HG03354 (cell line): ENCODE measurements around the gene HSPA12A.

Experiments used
- ATAC-seq: cut with Tn5 transposase; IDR thresholded peaks from one replicate; pipeline ENCODE4 v1.9.1; 2021; ENCODE audit warnings: mild to moderate bottlenecking; ENCODE audit not compliant: unreplicated experiment, poor library complexity, severe bottlenecking

HSPA12A gene

DNA sequence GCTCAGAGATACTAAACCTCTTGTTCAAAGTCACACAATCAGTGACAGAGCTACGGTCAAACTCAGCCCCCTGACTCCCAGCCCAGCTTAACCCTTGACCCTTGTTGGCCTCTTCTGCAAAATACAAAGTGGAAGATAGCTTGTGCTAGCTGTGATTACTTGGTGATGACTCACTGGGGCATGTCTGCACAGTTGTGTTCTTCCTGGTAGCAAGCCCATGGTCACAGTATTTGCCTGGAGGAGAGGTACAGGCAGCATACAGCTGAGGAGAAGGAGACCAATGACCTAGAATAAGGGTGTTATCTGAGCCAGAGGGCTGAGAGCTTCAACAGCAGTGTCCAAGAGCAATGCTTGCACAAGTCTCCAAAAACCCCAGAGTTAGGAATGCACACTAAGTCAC lies 5.7 kb upstream of the HSPA12A start:
- ATAC-seq, result no peak

- no peak for ATAC-seq
Measured at GRCh38 chr10:116747325-116747724, 5.0 kb upstream of the HSPA12A start.

GRCh38 chr10:116744885-116745284 lies 2.5 kb upstream of the HSPA12A start:
- ATAC-seq, result no peak

- no peak for ATAC-seq
Measured at GRCh38 chr10:116744163-116744753, 1.9 kb upstream of the HSPA12A start.

DNA sequence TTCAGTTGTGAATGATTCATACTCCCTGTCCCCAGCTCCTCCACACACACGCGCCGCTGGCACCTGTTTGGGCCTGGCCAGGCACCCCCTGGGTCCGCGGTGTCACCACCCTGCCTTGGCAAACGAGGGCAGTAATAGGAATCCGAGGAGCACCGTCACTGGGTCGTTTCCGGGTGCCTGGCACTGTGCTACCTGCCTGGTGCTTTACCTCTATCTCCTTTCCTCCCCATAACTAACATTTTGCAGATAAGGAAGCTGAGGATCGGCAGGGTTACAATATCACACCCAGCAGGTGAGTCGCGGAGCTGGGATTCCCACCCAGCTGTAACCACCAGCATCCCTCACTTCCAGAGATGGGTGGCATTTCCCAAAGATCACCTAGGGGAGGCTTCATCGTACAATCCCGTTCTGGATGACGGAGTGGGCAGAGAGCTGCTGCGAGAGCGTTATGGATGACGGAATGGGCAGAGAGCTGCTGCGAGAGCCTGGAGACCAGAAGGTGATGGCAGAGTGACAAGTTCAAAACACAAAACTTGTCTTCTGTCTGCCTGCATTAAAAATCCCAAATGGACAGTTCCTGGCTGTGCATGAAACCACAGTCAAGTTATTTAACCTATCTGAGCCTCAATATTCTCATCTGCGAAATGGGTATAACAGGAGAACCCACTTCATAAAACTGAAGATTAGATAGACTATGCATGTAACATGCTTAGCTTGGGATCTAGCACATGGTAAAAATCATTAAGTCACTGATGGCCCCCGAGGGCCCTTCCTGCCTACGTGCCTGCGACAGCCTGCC lies 1.1 kb upstream of the HSPA12A start:
- no peak for ATAC-seq

GRCh38 chr10:116741391-116742351 lies 695 bp downstream of the HSPA12A start:
- ATAC-seq, result peak; percentile 9

GRCh38 chr10:116740971-116741370 lies 1.4 kb downstream of the HSPA12A start:
- ATAC-seq, result no peak

DNA sequence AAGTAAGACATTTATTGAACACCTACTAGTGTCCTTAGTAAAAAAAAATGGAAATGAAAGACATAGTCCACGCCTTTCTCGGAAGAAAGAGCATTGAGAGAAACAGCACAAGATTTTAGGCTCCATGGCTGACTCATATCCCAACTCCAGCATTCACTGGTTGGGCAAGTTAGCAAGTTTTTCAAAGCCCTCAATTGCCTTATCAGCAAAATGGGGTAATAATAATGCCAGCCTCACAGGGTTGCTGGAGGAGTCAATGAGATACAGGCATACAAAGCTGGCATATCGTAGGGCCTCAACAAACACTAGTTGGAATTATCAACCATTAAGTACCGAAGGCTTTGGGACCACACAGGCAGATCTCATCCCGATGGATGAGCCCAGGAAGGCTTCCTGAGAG lies 4.0 kb downstream of the HSPA12A start:
- ATAC-seq, result no peak

GRCh38 chr10:116737627-116738327 lies 4.6 kb downstream of the HSPA12A start:
- no peak for ATAC-seq

GRCh38 chr10:116733566-116733965 lies 8.8 kb downstream of the HSPA12A start:
- ATAC-seq, result no peak

GRCh38 chr10:116732573-116732972 lies 9.8 kb downstream of the HSPA12A start:
- no peak for ATAC-seq

DNA sequence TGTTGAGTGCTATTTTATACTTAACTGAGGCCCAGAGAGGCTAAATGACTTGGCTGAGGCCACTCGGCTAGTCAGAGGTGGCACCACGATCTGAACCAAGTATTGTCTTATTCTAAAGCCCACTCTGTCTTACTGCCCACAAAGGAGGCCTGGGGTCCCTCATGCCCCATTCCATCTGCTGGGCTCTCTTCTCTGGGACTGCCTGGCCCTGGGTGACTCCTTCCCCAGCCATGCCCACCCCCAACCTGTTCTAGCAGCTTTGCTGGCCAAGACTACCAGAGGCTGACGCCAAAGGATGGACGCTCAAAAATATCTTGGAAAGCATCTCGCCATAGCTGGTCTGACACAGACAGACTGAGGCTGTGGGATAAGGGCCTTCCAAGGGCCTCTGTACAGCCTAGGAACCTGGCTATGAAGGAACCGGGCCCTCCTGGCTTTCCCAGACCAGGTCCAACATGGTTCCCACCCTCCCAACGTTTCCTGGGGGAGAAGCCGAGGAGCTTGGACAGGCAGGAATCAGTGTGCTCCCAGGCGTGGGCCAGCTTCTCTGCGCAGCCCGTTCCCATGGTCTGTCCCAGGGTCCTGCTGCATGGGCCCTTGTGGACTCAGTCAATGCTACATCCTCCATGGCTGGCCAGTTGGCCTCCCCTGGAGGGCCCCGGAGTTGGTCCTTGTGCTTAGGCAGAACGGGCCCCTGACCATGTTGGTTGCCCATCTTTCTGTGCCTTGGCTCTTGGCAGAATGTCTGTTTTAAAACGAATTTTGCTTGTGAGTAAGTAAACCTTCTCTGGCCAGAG lies 11.7 kb downstream of the HSPA12A start:
- no peak for ATAC-seq

GRCh38 chr10:116729243-116729642 lies 13.1 kb downstream of the HSPA12A start:
- ATAC-seq, result no peak

- no peak for ATAC-seq
Measured at GRCh38 chr10:116728526-116729096, 13.8 kb downstream of the HSPA12A start.

DNA sequence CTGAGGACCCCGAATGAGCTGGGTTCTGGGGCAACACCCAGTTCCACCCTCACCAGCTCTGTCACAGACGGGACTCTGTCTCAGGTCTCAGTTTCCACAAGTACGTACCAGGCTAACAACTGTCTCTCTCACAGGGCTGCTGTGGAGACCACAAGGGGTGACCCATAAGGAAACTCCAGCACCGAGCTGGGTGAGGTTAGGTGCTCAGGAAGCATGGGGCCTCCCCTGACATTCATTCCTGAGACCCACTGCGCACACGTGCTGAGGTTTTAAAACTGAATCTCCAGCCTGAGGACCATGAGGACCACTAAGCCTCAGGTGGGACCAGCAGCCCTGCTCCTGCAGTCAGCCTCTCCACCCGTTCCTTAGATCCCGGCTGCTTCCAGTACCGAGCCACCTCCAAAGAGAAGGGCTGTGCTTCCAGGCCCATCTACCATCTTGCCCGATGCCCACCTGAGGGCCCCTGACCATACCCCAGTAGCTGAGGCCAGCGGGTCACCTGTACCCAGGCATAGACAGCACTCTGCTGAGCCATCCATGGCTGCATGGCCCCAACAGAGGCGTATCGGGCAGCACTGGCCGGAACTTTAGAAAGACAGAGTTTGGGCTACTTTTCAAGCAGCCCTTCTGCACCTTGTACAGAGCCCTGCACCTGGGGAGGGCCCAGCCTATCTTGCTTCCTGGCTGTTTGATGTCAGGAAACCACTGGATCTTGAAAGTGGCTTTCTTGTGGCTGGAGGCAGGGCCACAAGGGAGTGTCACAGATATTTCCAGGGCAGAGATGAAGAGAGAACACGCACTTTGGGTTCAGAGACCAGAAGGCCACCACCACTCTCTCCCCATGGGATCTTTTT lies 18.7 kb downstream of the HSPA12A start:
- no peak for ATAC-seq

GRCh38 chr10:116722736-116723427 lies 19.5 kb downstream of the HSPA12A start:
- no peak for ATAC-seq
